Small intestine (tissue), 7 donors: ENCODE data around the gene FOXL2. TPM values are rescaled to one million over a fixed set of nuclear protein-coding genes. Genes with fewer than 3 reads are reported as not detected.
"Not testable (repeated sequence)": the region's sequence is repeated elsewhere in the genome, so short reads cannot be mapped to it uniquely, and the experiment has no call there.

ENCODE experiments used
- DNase-seq, 2 donors: peaks; one replicate each; pipeline versions ENCODE4 v3.0.0 to v3.0.0-alpha.2; 2013
- FAIRE-seq: peaks from 2 replicates; lab custom pipeline; 2012; peaks lifted over from hg19 to GRCh38; lab: Jason Lieb, UNC
- H3K27ac ChIP-seq, 3 donors: one replicate each; pipeline ENCODE4 v1.5.1; 2013; ENCODE audit warnings: low read length in 2 of 3, mild to moderate bottlenecking in 2 of 3, control low read depth in 1 of 3, inconsistent platforms in 1 of 3, low read depth in 1 of 3, moderate library complexity in 1 of 3
- H3K27me3 ChIP-seq, 3 donors: one replicate each; pipeline ENCODE4 v1.6.1; 2013; ENCODE audit warnings: low read length in 3 of 3, inconsistent platforms in 1 of 3; ENCODE audit not compliant: control insufficient read depth in 3 of 3, insufficient read depth in 3 of 3
- H3K36me3 ChIP-seq, 3 donors: one replicate each; pipeline ENCODE4 v1.6.1; 2013; ENCODE audit warnings: low read length in 3 of 3, inconsistent platforms in 1 of 3, low read depth in 1 of 3, mild to moderate bottlenecking in 1 of 3, moderate library complexity in 1 of 3; ENCODE audit not compliant: control insufficient read depth in 3 of 3, insufficient read depth in 2 of 3
- H3K4me1 ChIP-seq, 3 donors: one replicate each; pipeline ENCODE4 v1.6.1; 2013; ENCODE audit warnings: low read length in 2 of 3, inconsistent platforms in 1 of 3, low read depth in 1 of 3, mild to moderate bottlenecking in 1 of 3, moderate library complexity in 1 of 3; ENCODE audit not compliant: control insufficient read depth in 3 of 3, insufficient read depth in 2 of 3
- H3K4me3 ChIP-seq, 3 donors: one replicate each; pipeline ENCODE4 v1.5.1; 2013; ENCODE audit warnings: low read length in 3 of 3, control low read depth in 1 of 3, inconsistent platforms in 1 of 3, low read depth in 1 of 3, mild to moderate bottlenecking in 1 of 3, moderate library complexity in 1 of 3
- H3K9me3 ChIP-seq, 2 donors: one replicate each; pipeline ENCODE4 v1.6.1; 2013; ENCODE audit warnings: low read depth in 1 of 2, low read length in 1 of 2; ENCODE audit not compliant: control insufficient read depth in 2 of 2, insufficient read depth in 1 of 2
- WGBS, 3 donors: extraction: QIAGEN DNeasy Blood & Tissue Kit; methylation state at CpG; one replicate each; pipeline ENCODE4 v1.1.7; 2013; 5-methylcytosine and 5-hydroxymethylcytosine counted together
- polyA plus RNA-seq, 4 donors: library from polyadenylated mRNA; stranded (reverse) in 3 of 4; unstranded in 1 of 4; fragments of 200-250 nt in 3 of 4; fragments of 120-200 nt in 1 of 4; gene quantifications; one replicate each; pipeline versions ENCODE4 v1.2.1 to v1.2.3, GENCODE V29; 2013
- donor health status: healthy with polysubstance abuse.
- donor health status: control.
- donor health status: control.
- donor health status: Bipolar disorder and iron deficiency.
- donor health status: healthy.

The FOXL2 gene
- polyA plus RNA-seq, 4 donors: not detected

GRCh38 chr3:138928727-138929372 lies 18.1 kb downstream of the FOXL2 start:
- Histone ChIP-seq H3K27me3 (peaks cover 0 to 14% (median 0%) of the 10 kb centered on the region in 3 donors), H3K4me1 (no peaks in the 10 kb centered on the region), H3K27ac (no peak overlapping the region), H3K36me3 (no peaks in the 10 kb centered on the region), H3K9me3 (no peaks in the 10 kb centered on the region), H3K4me3 (no peak overlapping the region)
- DNase-seq: no peak
- FAIRE-seq: no peak
- 93 to 94% (median 94%) methylated on average over 42 of the region's 42 CpGs for WGBS, 3 donors

- 13 to 24% (median 17%) methylated on average over 6 of the region's 6 CpGs for WGBS, 3 donors
- H3K4me1 ChIP-seq: no peaks in the 10 kb centered on the region
- H3K4me3 ChIP-seq: no peak overlapping the region
- DNase-seq (peak; percentile 90), FAIRE-seq (no peak)
- H3K36me3 ChIP-seq: no peaks in the 10 kb centered on the region
- H3K27me3 ChIP-seq: no peaks in the 10 kb centered on the region
- H3K27ac ChIP-seq: no peak overlapping the region
- no peaks in the 10 kb centered on the region for H3K9me3 ChIP-seq
These were observed 23.4 kb downstream of the FOXL2 start for GRCh38 chr3:138923531-138923994.

GRCh38 chr3:138922400-138922799 lies 24.5 kb downstream of the FOXL2 start:
- not testable (repeated sequence) for H3K4me1 ChIP-seq, H3K27ac ChIP-seq, H3K27me3 ChIP-seq, H3K9me3 ChIP-seq, H3K4me3 ChIP-seq, DNase-seq, FAIRE-seq, H3K36me3 ChIP-seq
- WGBS, 3 donors: 85 to 93% (median 90%) methylated on average over 6 of the region's 6 CpGs

GRCh38 chr3:138921316-138922292 lies 25.3 kb downstream of the FOXL2 start:
- WGBS, 3 donors: 80 to 89% (median 84%) methylated on average over 8 of the region's 8 CpGs
- Histone ChIP-seq H3K27me3 (no peaks in the 10 kb centered on the region), H3K9me3 (no peaks in the 10 kb centered on the region), H3K4me3 (no peak overlapping the region), H3K27ac (no peak overlapping the region), H3K4me1 (peaks cover 0 to 4% (median 0%) of the 10 kb centered on the region in 3 donors), H3K36me3 (no peaks in the 10 kb centered on the region)
- no peak for FAIRE-seq
- DNase-seq: no peak

- H3K36me3 ChIP-seq: no peaks in the 10 kb centered on the region
- no peak overlapping the region for H3K4me3 ChIP-seq
- no peak for FAIRE-seq
- H3K9me3 ChIP-seq: no peaks in the 10 kb centered on the region
- 67 to 73% (median 72%) methylated on average over 4 of the region's 4 CpGs for WGBS, 3 donors
- H3K4me1 ChIP-seq: peaks cover 0 to 9% (median 0%) of the 10 kb centered on the region in 3 donors
- no peaks in the 10 kb centered on the region for H3K27me3 ChIP-seq
- H3K27ac ChIP-seq: no peak overlapping the region
- no peak for DNase-seq
These were observed 27.6 kb downstream of the FOXL2 start for GRCh38 chr3:138919325-138919724.

DNA sequence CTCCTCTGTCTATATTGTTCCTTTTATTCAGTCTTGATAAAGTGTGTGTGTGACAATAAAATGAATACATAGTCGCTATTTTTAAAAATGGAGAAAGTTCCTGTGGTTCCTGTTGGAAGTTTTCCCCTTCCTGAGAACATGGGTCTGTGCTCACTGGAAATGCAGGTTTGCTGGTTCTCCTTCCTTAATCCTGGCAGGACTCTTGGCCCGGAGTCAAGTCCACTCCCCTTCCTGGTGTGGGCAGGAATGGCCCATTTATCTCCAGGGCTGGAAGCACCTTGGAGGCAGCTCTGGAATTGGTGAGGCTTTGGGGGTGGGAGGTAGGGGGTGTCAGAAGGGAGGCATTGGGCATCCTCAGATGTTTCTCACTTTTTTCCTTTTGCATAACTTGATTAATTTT lies 30.1 kb downstream of the FOXL2 start:
- Histone ChIP-seq H3K36me3 (no peaks in the 10 kb centered on the region), H3K9me3 (no peaks in the 10 kb centered on the region), H3K4me3 (no peak overlapping the region), H3K4me1 (peaks cover 0 to 9% (median 0%) of the 10 kb centered on the region in 3 donors), H3K27ac (no peak overlapping the region), H3K27me3 (no peaks in the 10 kb centered on the region)
- FAIRE-seq: no peak
- WGBS, 3 donors: 13 to 51% (median 44%) methylated on average over 2 of the region's 2 CpGs
- peak; percentile 32 to 65 for DNase-seq

DNA sequence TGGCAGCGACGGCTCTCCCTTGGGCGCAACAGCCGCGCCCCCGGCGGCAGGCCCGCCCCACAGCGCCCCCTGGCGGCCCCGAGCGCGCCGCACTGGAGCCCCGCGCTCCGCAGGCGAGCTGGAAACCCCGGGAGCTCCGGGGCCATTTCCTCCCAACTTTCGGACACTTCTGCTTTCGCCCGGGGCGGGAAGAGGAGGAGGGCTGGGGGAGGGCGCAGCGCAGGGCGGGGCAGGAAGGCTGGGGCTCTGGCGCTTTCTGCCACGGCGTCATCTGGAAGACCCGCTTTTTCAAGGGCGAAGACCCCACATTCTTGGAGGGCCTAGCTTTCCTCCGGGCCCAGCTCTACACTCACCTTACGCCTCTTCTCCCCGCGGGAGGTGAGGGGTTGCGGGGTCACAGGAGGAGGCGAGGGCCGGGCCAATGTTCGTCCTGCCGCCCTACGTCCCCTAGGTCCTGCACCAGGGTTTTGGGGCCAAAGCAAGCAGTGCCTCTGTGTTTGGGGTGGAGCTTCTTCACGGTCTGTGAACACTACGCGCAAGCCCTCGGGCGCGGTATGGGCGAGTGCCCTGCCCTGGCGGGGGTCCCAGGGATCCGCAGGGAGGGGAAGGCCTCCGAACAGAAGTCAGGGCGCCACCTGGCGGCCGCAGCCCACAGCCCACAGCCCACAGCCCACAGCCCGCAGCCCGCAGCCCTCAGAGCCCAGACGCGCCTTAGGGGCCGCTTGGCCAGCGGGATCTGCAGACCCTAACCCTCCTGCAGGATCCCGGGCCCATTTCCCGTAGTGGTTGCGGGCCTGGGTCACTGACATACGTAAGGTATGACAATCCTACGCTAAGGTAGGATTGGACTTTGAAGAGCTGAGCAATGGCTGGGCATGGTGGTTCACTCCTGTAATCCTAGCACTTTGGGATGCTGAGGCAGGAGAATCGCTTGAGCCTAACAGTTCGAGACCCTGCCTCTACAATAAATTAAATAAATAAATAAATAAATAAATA lies 31.1 kb downstream of the FOXL2 start:
- peaks cover 0 to 9% (median 0%) of the 10 kb centered on the region in 3 donors for H3K4me1 ChIP-seq
- H3K4me3 ChIP-seq: peak overlapping the region; percentile 59 to 93 (median 67)
- H3K9me3 ChIP-seq: no peaks in the 10 kb centered on the region
- DNase-seq (peak; percentile 90 to 95), FAIRE-seq (no peak)
- WGBS, 3 donors: 1 to 2% (median 1%) methylated on average over 45 to 68 of the region's 68 CpGs
- H3K27ac ChIP-seq: peak overlapping the region; percentile 91 to 100 (median 97)
- H3K36me3 ChIP-seq: no peaks in the 10 kb centered on the region
- H3K27me3 ChIP-seq: no peaks in the 10 kb centered on the region
